Endodermal cell (in vitro differentiated cells): ENCODE results near the gene ABCB1. TPM values are rescaled to one million over a fixed set of nuclear protein-coding genes. Genes with fewer than 3 reads are reported as not detected.
"Not testable (repeated sequence)": the region's sequence is repeated elsewhere in the genome, so short reads cannot be mapped to it uniquely, and the experiment has no call there.

Experiments
- DNase-seq: peaks from one replicate; pipeline ENCODE4 v3.0.0-alpha.2; 2017
- H3K27ac ChIP-seq: 2 replicates; pipeline ENCODE4 v1.5.1; 2013; ENCODE audit warnings: mild to moderate bottlenecking, low read depth, low read length, moderate library complexity
- H3K27me3 ChIP-seq: 2 replicates; pipeline ENCODE4 v1.6.1; 2013; ENCODE audit warnings: mild to moderate bottlenecking, low read length, moderate library complexity; ENCODE audit not compliant: insufficient read depth, control insufficient read depth, poor library complexity, severe bottlenecking
- H3K36me3 ChIP-seq: 2 replicates; pipeline ENCODE4 v1.7.0; 2013; ENCODE audit warnings: mild to moderate bottlenecking, low read length, moderate library complexity; ENCODE audit not compliant: control insufficient read depth, insufficient read depth
- H3K4me1 ChIP-seq: one replicate; pipeline ENCODE4 v1.7.0; 2013; ENCODE audit warnings: low read length; ENCODE audit not compliant: control insufficient read depth, insufficient read depth
- H3K4me3 ChIP-seq: 2 replicates; pipeline ENCODE4 v1.5.1; 2013; ENCODE audit warnings: mild to moderate bottlenecking, low read length, moderate library complexity
- H3K9ac ChIP-seq: 2 replicates; pipeline ENCODE4 v1.6.1; 2013; ENCODE audit warnings: mild to moderate bottlenecking, low read length, moderate library complexity; ENCODE audit not compliant: poor library complexity, severe bottlenecking; ENCODE audit errors: extremely low read depth
- H3K9me3 ChIP-seq: 2 replicates; pipeline ENCODE4 v1.6.1; 2013; ENCODE audit warnings: mild to moderate bottlenecking, low read length, moderate library complexity; ENCODE audit not compliant: control insufficient read depth
- H3K27ac Mint-ChIP-seq: 2 replicates; pipeline ENCODE4 v1.8.0; 2020; ENCODE audit warnings: mixed read lengths
- H3K27me3 Mint-ChIP-seq: 2 replicates; pipeline ENCODE4 v1.8.0; 2021; ENCODE audit warnings: mild to moderate bottlenecking, mixed read lengths; ENCODE audit not compliant: insufficient read depth
- H3K36me3 Mint-ChIP-seq: 2 replicates; pipeline ENCODE4 v1.8.0; 2020; ENCODE audit warnings: low read depth, mixed read lengths
- H3K4me1 Mint-ChIP-seq: 2 replicates; pipeline ENCODE4 v1.8.0; 2020; ENCODE audit warnings: mixed read lengths
- H3K4me3 Mint-ChIP-seq: 2 replicates; pipeline ENCODE4 v1.8.0; 2020; ENCODE audit warnings: mild to moderate bottlenecking, moderate library complexity, mixed read lengths
- H3K9me3 Mint-ChIP-seq: 2 replicates; pipeline ENCODE4 v1.8.0; 2020; ENCODE audit warnings: mild to moderate bottlenecking, mixed read lengths
- CTCF ChIP-seq: fragments of 200-600 bp; sonication (generic); conservative IDR thresholded peaks from 2 replicates; pipeline ENCODE4 v1.5.0; 2021; ENCODE audit warnings: antibody characterized with exemption, mild to moderate bottlenecking
- WGBS, 2 experiments: methylation state at CpG; one replicate each; pipeline versions ENCODE4 v1.1.5 to v1.1.7; 2013; ENCODE audit warnings: missing lambda C conversion rate in 2 of 2, mixed read lengths in 1 of 2; ENCODE audit not compliant: insufficient coverage in 1 of 2, insufficient read length in 1 of 2; 5-methylcytosine and 5-hydroxymethylcytosine counted together
- total RNA-seq, 2 donors: library from RNA; stranded (reverse); fragmentation: NEBNext Ultra II Directional in 1 of 2; extraction: Animal tissue kit (Norgen Biotek cat#: 25700) in 1 of 2; gene quantifications; 2 replicates in 1 of 2; 3 replicates in 1 of 2; pipeline ENCODE4 v1.2.1, GENCODE V29; 2021

The ABCB1 gene
- total RNA-seq, 2 donors from 2014 or later = 0.07 TPM; not detected in 1

GRCh38 chr7:87473986-87474385 lies 126.7 kb downstream of the ABCB1 start:
- H3K27me3 ChIP-seq = peaks cover 51% of the 10 kb centered on the region
- no peak overlapping the region for H3K4me3 Mint-ChIP-seq

GRCh38 chr7:87473192-87473591 lies 127.5 kb downstream of the ABCB1 start:
- Mint-ChIP-seq H3K4me3 (no peak overlapping the region), H3K9me3 (peaks cover 7% of the 10 kb centered on the region), H3K27ac (no peak overlapping the region), H3K36me3 (no peaks in the 10 kb centered on the region), H3K27me3 (peaks cover 45% of the 10 kb centered on the region), H3K4me1 (peaks cover 8% of the 10 kb centered on the region)
- Histone ChIP-seq H3K9me3 (no peaks in the 10 kb centered on the region), H3K9ac (no peak overlapping the region), H3K4me3 (no peak overlapping the region), H3K27me3 (peaks cover 44% of the 10 kb centered on the region), H3K27ac (no peak overlapping the region), H3K4me1 (no peaks in the 10 kb centered on the region), H3K36me3 (no peaks in the 10 kb centered on the region)
- 87 to 100% methylated on average over 2 of the region's 2 CpGs for WGBS, 2 experiments
- no peak for TF ChIP-seq CTCF
- no peak for DNase-seq

More at GRCh38 chr7:87473986-87474385, 126.7 kb downstream of the ABCB1 start:
- DNase-seq = no peak
- peaks cover 44% of the 10 kb centered on the region for H3K27me3 Mint-ChIP-seq
- peaks cover 8% of the 10 kb centered on the region for H3K4me1 Mint-ChIP-seq
- no peak overlapping the region for H3K27ac Mint-ChIP-seq
- no peaks in the 10 kb centered on the region for H3K4me1 ChIP-seq
- H3K9ac ChIP-seq = no peak overlapping the region
- peaks cover 4% of the 10 kb centered on the region for H3K9me3 Mint-ChIP-seq
- WGBS, 2 experiments = 92% methylated on average over 2 of the region's 2 CpGs; no CpG with 5 or more reads in 1 of the 2 experiments
- H3K36me3 Mint-ChIP-seq = no peaks in the 10 kb centered on the region
- no peak overlapping the region for H3K27ac ChIP-seq
- H3K9me3 ChIP-seq = no peaks in the 10 kb centered on the region
- no peaks in the 10 kb centered on the region for H3K36me3 ChIP-seq
- H3K4me3 ChIP-seq = no peak overlapping the region
- no peak for TF ChIP-seq CTCF

GRCh38 chr7:87471473-87471872 lies 129.2 kb downstream of the ABCB1 start:
- H3K36me3 ChIP-seq = no peaks in the 10 kb centered on the region
- H3K27me3 ChIP-seq = peaks cover 30% of the 10 kb centered on the region
- no peak overlapping the region for H3K4me3 ChIP-seq
- Mint-ChIP-seq H3K27me3 (peaks cover 34% of the 10 kb centered on the region), H3K4me1 (peaks cover 8% of the 10 kb centered on the region), H3K27ac (no peak overlapping the region), H3K9me3 (peaks cover 23% of the 10 kb centered on the region), H3K36me3 (peaks cover under 1% of the 10 kb centered on the region), H3K4me3 (no peak overlapping the region)
- H3K9ac ChIP-seq = no peak overlapping the region
- DNase-seq = no peak
- H3K4me1 ChIP-seq = no peaks in the 10 kb centered on the region
- 87 to 100% methylated on average over 1 to 2 of the region's 2 CpGs for WGBS, 2 experiments
- TF ChIP-seq CTCF = no peak
- H3K9me3 ChIP-seq = no peaks in the 10 kb centered on the region
- H3K27ac ChIP-seq = no peak overlapping the region

GRCh38 chr7:87469204-87469603 lies 131.5 kb downstream of the ABCB1 start:
- H3K4me1 ChIP-seq, H3K36me3 ChIP-seq, H3K9ac ChIP-seq, DNase-seq, H3K4me3 Mint-ChIP-seq, H3K36me3 Mint-ChIP-seq, H3K4me3 ChIP-seq, H3K27ac Mint-ChIP-seq, H3K27ac ChIP-seq, H3K27me3 ChIP-seq, H3K9me3 ChIP-seq, H3K4me1 Mint-ChIP-seq: not testable (repeated sequence)
- Mint-ChIP-seq H3K27me3 (peaks cover 23% of the 10 kb centered on the region), H3K9me3 (peaks cover 34% of the 10 kb centered on the region)
